ENCODE data around the gene ZBED1. TPM values are rescaled to one million over a fixed set of nuclear protein-coding genes. Genes with fewer than 3 reads are reported as not detected.
A peak's percentile ranks its signal among the peaks of the same experiment; 100 is the strongest.

Gene ZBED1
- total RNA-seq, 3 donors from 2014 or later = 37.6 to 38.7 (median 37.6) TPM

GRCh38 chrX:2486476-2487133, 14.2 kb downstream of the ZBED1 start:
- Histone ChIP-seq H3K36me3 (peaks cover 10% of the 10 kb centered on the region), H3K27me3 (no peaks in the 10 kb centered on the region), H3K9me3 (no peaks in the 10 kb centered on the region), H3K4me1 (no peaks in the 10 kb centered on the region), H3K4me3 (peak overlapping the region in 2 of 3 donors; percentile 18 to 31), H3K27ac (peak overlapping the region in 1 of 2 donors; percentile 26)
- intact Hi-C loops (cut with DNase I; ENCODE audit: low total_unique reads) = loop anchor here (10.0 kb wide), 1 partner anchor 1732 kb away; no protein-coding TSS in a partner anchor
- TF ChIP-seq POLR2A (IDR thresholded peaks at IDR 0.05) = no peak
- TF ChIP-seq POLR2AphosphoS5 (IDR thresholded peaks at IDR 0.05) = no peak
- TF ChIP-seq CTCF (IDR thresholded peaks at IDR 0.05) = no peak
- no peak for DNase-seq (ENCODE audit: low spot score in 2 of 2)

GRCh38 chrX:2485789-2486345, 14.9 kb downstream of the ZBED1 start:
- no peaks in the 10 kb centered on the region for H3K4me1 ChIP-seq
- H3K27ac ChIP-seq = peak overlapping the region; percentile 66 to 82
- no peak for DNase-seq (ENCODE audit: low spot score in 2 of 2)
- no peaks in the 10 kb centered on the region for H3K27me3 ChIP-seq
- H3K9me3 ChIP-seq = no peaks in the 10 kb centered on the region
- H3K4me3 ChIP-seq = no peak overlapping the region
- H3K36me3 ChIP-seq = peaks cover 10% of the 10 kb centered on the region
- TF ChIP-seq POLR2AphosphoS5 (IDR thresholded peaks at IDR 0.05) = no peak
- TF ChIP-seq CTCF (IDR thresholded peaks at IDR 0.05) = no peak
- TF ChIP-seq POLR2A (IDR thresholded peaks at IDR 0.05) = no peak
- intact Hi-C loops (cut with DNase I; ENCODE audit: low total_unique reads) = loop anchor here (10.0 kb wide), 1 partner anchor 1731 kb away; no protein-coding TSS in a partner anchor

- peak overlapping the region; percentile 66 to 82 for H3K27ac ChIP-seq
- no peak for DNase-seq (ENCODE audit: low spot score in 2 of 2)
- H3K9me3 ChIP-seq = no peaks in the 10 kb centered on the region
- intact Hi-C loops (cut with DNase I; ENCODE audit: low total_unique reads) = loop anchor here (10.0 kb wide), 1 partner anchor 1730 kb away; no protein-coding TSS in a partner anchor
- no peaks in the 10 kb centered on the region for H3K27me3 ChIP-seq
- peaks cover 9% of the 10 kb centered on the region for H3K36me3 ChIP-seq
- H3K4me3 ChIP-seq = peak overlapping the region; percentile 22 to 57 (median 31)
- TF ChIP-seq POLR2AphosphoS5 (IDR thresholded peaks at IDR 0.05) (no peak), CTCF (IDR thresholded peaks at IDR 0.05) (no peak), POLR2A (IDR thresholded peaks at IDR 0.05) (no peak)
- H3K4me1 ChIP-seq = no peaks in the 10 kb centered on the region
Measured at GRCh38 chrX:2484721-2485648, 15.8 kb downstream of the ZBED1 start.

- Histone ChIP-seq H3K27ac (peak overlapping the region; percentile 66 to 82), H3K27me3 (no peaks in the 10 kb centered on the region), H3K36me3 (peaks cover 1% of the 10 kb centered on the region), H3K4me1 (no peaks in the 10 kb centered on the region), H3K4me3 (peak overlapping the region; percentile 22 to 57 (median 31)), H3K9me3 (no peaks in the 10 kb centered on the region)
- intact Hi-C loops (cut with DNase I; ENCODE audit: low total_unique reads) = loop anchor here (10.0 kb wide), 1 partner anchor 1729 kb away; no protein-coding TSS in a partner anchor
- no peak for DNase-seq (ENCODE audit: low spot score in 2 of 2)
- TF ChIP-seq POLR2A (IDR thresholded peaks at IDR 0.05) = no peak
- TF ChIP-seq CTCF (IDR thresholded peaks at IDR 0.05) = no peak
- no peak for TF ChIP-seq POLR2AphosphoS5 (IDR thresholded peaks at IDR 0.05)
Measured at GRCh38 chrX:2484256-2484655, 16.5 kb downstream of the ZBED1 start.
